Activated CD4-positive, alpha-beta T cell treated with anti-CD3 and anti-CD28 coated beads, Interleukin-2, amount 10 ng/mL, durations not matched to agents 7 days and 5 days (primary cell): ENCODE results near the gene USP2. TPM values are rescaled to one million over a fixed set of nuclear protein-coding genes. Genes with fewer than 3 reads are reported as not detected.

Experiments
- CTCF ChIA-PET: fragments of 350-600 bp; sonication (Branson Sonifier 250); formaldehyde crosslinking; loops from one replicate; lab custom pipeline; 2021; ENCODE audit warnings: antibody characterized with exemption; lab: Charles Lee
- POLR2A ChIA-PET: fragments of 350-600 bp; sonication (Branson Sonifier 250); formaldehyde crosslinking; loops from one replicate; lab custom pipeline; 2021; ENCODE audit warnings: antibody characterized with exemption; lab: Charles Lee
- DNase-seq: peaks from one replicate; pipeline ENCODE4 v3.0.0-alpha.2; 2020
- H3K27ac Mint-ChIP-seq: one replicate; pipeline ENCODE4 v1.8.0; 2021; ENCODE audit warnings: mild to moderate bottlenecking, moderate library complexity, mixed read lengths
- H3K27me3 Mint-ChIP-seq: one replicate; pipeline ENCODE4 v1.8.0; 2021; ENCODE audit warnings: mixed read lengths
- H3K36me3 Mint-ChIP-seq: one replicate; pipeline ENCODE4 v1.8.0; 2021; ENCODE audit warnings: low read depth, mixed read lengths
- H3K4me1 Mint-ChIP-seq: one replicate; pipeline ENCODE4 v1.8.0; 2021; ENCODE audit warnings: mixed read lengths
- H3K4me3 Mint-ChIP-seq: one replicate; pipeline ENCODE4 v1.8.0; 2021; ENCODE audit warnings: mild to moderate bottlenecking, moderate library complexity, mixed read lengths
- H3K9me3 Mint-ChIP-seq: one replicate; pipeline ENCODE4 v1.8.0; 2021; ENCODE audit warnings: mixed read lengths
- total RNA-seq, 2 experiments: library from RNA; stranded (reverse); gene quantifications; one replicate each; pipeline ENCODE4 v1.2.3, GENCODE V29; 2021

Gene USP2
- total RNA-seq, 2 experiments from 2014 or later: 0.17 to 0.22 TPM

- H3K9me3 Mint-ChIP-seq: no peaks in the 10 kb centered on the region
- no peaks in the 10 kb centered on the region for H3K36me3 Mint-ChIP-seq
- H3K27me3 Mint-ChIP-seq: no peaks in the 10 kb centered on the region
- CTCF ChIA-PET: interaction anchor here (1.0 to 11.3 kb wide), 9 partner anchors 8 to 101 kb away, joined by 3 to 99 read pairs (median 5); partner anchors contain the start of gene USP2
- H3K27ac Mint-ChIP-seq: no peak overlapping the region
- DNase-seq: no peak
- POLR2A ChIA-PET: no interaction called here
- peaks cover 10% of the 10 kb centered on the region for H3K4me1 Mint-ChIP-seq
- H3K4me3 Mint-ChIP-seq: no peak overlapping the region
These were observed 8.2 kb downstream of the USP2 start for GRCh38 chr11:119373059-119373920.

DNA sequence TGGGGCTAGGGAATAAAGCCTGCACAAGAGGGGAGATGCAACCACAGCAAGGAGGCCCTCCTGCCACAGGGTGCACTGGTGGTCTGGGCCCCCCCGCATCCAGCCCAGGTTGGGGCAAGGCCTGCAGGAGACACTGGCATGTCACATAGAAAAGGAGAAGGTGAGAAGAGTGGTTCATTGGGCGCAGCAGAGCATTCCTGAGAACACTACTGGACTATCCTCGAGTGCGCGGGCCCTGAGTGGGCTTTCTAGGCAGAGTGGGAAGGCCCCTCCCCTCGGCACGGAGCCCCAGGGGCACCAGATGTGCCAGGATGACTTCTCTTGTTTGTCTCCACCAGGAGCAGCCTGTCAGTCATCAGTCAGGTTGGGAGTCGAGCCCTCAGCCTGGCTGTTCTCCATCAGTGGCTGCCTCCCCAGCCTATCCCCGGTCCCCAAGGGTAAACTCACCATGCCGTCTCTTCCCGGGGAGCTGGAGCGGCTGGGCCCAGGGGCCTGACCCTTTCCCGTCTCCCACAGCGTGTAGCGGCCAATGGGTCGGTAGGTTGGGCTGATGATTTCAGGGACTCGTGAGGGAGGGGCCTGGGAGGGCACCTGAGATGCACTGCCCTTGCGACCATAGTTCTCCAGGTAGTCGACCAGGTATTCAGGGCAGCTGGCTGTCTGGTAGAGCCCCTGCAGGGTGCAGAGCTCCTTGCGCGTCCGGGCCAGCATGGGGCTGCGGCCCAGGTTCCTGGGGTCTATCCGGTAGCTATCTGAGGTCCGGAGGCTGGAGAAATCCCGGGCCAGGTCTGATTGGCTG is 9.0 kb downstream of the USP2 start:
- ChIA-PET CTCF (interaction anchor here (1.4 to 11.3 kb wide), 4 partner anchors 8 to 49 kb away, joined by 3 to 99 read pairs (median 6); partner anchors contain the start of gene USP2), POLR2A (no interaction called here)
- DNase-seq: no peak
- H3K4me3 Mint-ChIP-seq: no peak overlapping the region
- H3K4me1 Mint-ChIP-seq: peaks cover 10% of the 10 kb centered on the region
- no peaks in the 10 kb centered on the region for H3K27me3 Mint-ChIP-seq
- no peaks in the 10 kb centered on the region for H3K36me3 Mint-ChIP-seq
- H3K9me3 Mint-ChIP-seq: no peaks in the 10 kb centered on the region
- H3K27ac Mint-ChIP-seq: no peak overlapping the region

DNA sequence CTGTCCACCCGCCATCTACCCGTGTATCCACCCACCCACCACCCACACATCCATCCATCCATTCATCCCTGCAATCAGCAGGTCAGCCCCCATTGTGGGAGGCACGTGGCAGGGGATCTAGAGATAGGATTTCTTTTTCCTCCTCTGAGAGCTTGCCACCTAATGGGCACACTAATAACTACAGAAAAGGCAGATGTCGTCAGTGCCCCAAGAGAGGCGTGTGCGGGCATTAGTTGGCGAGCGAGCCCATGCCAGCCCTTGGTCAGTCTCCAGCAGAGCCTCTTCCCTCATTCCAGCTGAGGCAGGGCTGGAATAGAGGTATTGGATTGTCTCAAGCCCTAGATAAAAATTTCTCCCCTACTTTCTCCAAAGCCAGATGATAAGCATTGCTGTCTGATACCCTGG is 9.7 kb downstream of the USP2 start:
- H3K9me3 Mint-ChIP-seq: no peaks in the 10 kb centered on the region
- no peak overlapping the region for H3K4me3 Mint-ChIP-seq
- H3K27ac Mint-ChIP-seq: no peak overlapping the region
- no peak for DNase-seq
- ChIA-PET POLR2A (no interaction called here), CTCF (interaction anchor here (0.8 to 11.3 kb wide), 2 partner anchors 9 to 15 kb away, joined by 4 to 99 read pairs; partner anchors contain the start of gene USP2)
- H3K27me3 Mint-ChIP-seq: peaks cover 3% of the 10 kb centered on the region
- H3K4me1 Mint-ChIP-seq: peaks cover 10% of the 10 kb centered on the region
- H3K36me3 Mint-ChIP-seq: no peaks in the 10 kb centered on the region

- Mint-ChIP-seq H3K27ac (no peak overlapping the region), H3K36me3 (no peaks in the 10 kb centered on the region), H3K9me3 (no peaks in the 10 kb centered on the region), H3K27me3 (peaks cover 9% of the 10 kb centered on the region), H3K4me3 (no peak overlapping the region), H3K4me1 (peaks cover 10% of the 10 kb centered on the region)
- DNase-seq: no peak
- CTCF ChIA-PET: interaction anchor here (0.8 to 11.3 kb wide), 5 partner anchors 8 to 27 kb away, joined by 3 to 99 read pairs (median 3); partner anchors contain the start of gene USP2
- POLR2A ChIA-PET: no interaction called here
These were observed 10.4 kb downstream of the USP2 start for GRCh38 chr11:119371067-119371601.

DNA sequence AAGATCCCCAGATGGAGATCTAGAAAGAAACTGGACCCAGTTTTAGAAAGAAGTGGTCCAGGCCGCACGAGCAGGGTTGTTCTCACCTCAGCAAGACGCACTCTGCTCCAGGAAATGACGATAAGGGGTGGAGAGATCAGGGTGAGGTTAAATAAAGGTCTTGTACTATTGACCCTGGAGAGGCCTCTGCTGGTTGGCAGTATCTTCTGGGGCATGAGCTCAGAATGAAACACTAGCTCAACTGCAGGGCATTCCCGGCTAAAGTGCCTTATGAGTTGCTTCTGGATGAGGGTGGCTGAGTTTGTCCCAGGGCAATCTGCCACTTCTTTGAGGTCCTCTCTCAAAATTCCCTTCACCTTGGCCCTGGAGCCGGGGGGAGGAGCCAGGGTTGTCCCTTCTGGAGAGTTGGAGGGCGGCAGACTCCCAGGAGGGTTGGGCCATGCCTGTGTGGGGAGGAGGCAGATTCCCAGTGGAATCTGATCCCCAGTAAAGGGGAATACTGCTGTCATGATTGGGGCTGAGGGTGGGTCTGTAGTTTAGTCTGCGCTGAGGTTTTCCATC is 10.9 kb downstream of the USP2 start:
- CTCF ChIA-PET: interaction anchor here (0.7 to 11.3 kb wide), 7 partner anchors 9 to 27 kb away, joined by 3 to 99 read pairs (median 3); partner anchors contain the start of gene USP2
- DNase-seq: no peak
- Mint-ChIP-seq H3K36me3 (no peaks in the 10 kb centered on the region), H3K4me1 (peaks cover 10% of the 10 kb centered on the region), H3K9me3 (no peaks in the 10 kb centered on the region), H3K27ac (no peak overlapping the region), H3K27me3 (peaks cover 10% of the 10 kb centered on the region), H3K4me3 (no peak overlapping the region)
- POLR2A ChIA-PET: no interaction called here

DNA sequence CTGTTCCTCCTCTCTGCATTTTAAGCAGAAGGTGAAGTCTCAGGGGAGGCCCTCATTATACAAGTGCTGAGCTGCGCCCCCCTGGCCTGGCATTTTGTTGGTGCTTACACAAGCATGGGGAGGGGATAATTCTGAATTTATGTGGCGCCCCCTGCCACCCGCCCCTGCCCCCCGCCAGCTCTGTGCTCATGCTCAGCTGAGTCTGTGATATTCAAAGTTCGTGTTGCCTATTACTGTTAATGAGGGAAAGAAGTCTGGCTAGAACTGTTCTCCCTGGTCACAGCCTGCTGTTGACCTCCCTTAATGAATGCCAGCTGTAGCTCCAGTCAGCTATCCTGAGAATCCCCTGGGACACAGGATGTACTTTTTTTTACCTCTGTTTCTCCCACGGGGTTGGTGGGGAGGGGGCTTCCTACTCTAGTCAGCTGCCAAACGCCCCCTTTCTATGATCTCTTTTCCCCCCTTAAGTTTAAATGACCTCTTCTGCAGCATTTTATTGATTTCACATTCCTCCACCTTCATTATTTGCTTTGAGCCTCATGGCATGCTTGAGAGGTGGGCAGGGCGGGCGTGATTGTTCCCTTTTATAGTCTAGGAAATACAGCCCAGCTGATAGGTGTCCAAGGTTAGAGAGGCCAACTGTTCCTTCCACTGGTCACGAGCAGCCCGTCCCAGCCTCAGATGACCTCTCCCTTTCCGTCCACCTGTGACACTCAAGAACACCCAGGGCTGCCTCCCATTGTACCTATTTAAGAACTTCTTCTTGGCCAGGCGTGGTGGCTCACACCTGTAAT is 12.2 kb downstream of the USP2 start:
- H3K9me3 Mint-ChIP-seq: no peaks in the 10 kb centered on the region
- no peak for DNase-seq
- H3K4me1 Mint-ChIP-seq: peaks cover 15% of the 10 kb centered on the region
- H3K27me3 Mint-ChIP-seq: peaks cover 23% of the 10 kb centered on the region
- H3K36me3 Mint-ChIP-seq: peaks cover 2% of the 10 kb centered on the region
- ChIA-PET CTCF (interaction anchor here (11.3 kb wide), 1 partner anchor 12 kb away, joined by 99 read pairs; no protein-coding TSS in a partner anchor), POLR2A (no interaction called here)
- no peak overlapping the region for H3K4me3 Mint-ChIP-seq
- no peak overlapping the region for H3K27ac Mint-ChIP-seq

DNA sequence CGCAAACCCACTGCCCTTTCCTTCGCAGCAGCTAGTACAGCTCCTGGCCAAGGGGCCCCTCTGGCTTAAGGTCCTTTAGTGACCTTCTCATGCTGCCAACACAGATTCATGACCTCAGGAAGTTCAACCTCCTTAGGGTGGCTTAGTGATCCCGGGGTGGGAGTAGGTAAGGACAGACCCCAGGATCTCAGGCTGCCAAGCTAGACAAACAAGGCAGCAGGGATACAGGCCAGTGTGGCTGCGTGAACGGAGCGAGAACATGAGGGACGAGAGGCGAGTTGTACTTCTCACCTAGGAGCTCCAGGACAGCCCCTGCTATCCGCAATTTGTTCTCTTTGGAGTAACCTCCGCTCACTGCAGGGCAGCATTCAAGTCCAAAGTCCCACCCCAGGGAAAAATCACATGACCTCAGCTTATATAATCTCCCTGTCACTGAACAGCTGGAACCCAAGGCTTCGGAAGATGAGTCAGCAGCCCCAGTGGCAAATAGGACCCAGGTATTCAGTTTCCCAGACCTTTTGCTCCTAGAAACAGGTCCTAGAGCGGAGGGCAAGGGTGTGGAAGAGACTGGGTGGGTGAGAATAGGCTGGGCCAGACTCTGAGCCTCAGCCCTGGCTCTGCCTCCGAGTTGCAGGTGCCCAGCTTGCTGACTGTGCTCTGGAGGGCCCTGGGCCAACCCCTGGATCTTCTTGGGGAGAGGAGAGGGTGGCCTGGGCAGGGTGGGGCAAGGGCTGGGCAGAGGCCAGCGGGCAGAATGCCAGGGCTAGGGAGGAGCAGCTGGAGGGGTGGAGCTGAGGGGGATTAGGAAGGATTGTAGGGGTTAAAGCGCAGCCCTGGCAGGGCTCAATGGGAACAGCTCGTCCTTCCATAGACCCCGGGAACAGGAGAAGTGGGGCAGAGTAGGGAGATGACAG is 13.1 kb downstream of the USP2 start:
- Mint-ChIP-seq H3K36me3 (peaks cover 2% of the 10 kb centered on the region), H3K9me3 (no peaks in the 10 kb centered on the region), H3K27ac (no peak overlapping the region), H3K4me3 (no peak overlapping the region), H3K4me1 (peaks cover 7% of the 10 kb centered on the region), H3K27me3 (peaks cover 24% of the 10 kb centered on the region)
- POLR2A ChIA-PET: no interaction called here
- CTCF ChIA-PET: interaction anchor here (0.6 to 11.3 kb wide), 5 partner anchors 8 to 686 kb away, joined by 3 to 99 read pairs (median 4); partner anchors contain the start of gene USP2
- no peak for DNase-seq

- Mint-ChIP-seq H3K9me3 (no peaks in the 10 kb centered on the region), H3K27ac (no peak overlapping the region), H3K27me3 (peaks cover 29% of the 10 kb centered on the region), H3K36me3 (peaks cover 2% of the 10 kb centered on the region), H3K4me1 (peaks cover 5% of the 10 kb centered on the region), H3K4me3 (no peak overlapping the region)
- ChIA-PET POLR2A (no interaction called here), CTCF (interaction anchor here (0.6 to 11.3 kb wide), 6 partner anchors 8 to 686 kb away, joined by 3 to 99 read pairs (median 4); partner anchors contain the start of gene USP2)
- no peak for DNase-seq
These were observed 13.8 kb downstream of the USP2 start for GRCh38 chr11:119367661-119368120.

DNA sequence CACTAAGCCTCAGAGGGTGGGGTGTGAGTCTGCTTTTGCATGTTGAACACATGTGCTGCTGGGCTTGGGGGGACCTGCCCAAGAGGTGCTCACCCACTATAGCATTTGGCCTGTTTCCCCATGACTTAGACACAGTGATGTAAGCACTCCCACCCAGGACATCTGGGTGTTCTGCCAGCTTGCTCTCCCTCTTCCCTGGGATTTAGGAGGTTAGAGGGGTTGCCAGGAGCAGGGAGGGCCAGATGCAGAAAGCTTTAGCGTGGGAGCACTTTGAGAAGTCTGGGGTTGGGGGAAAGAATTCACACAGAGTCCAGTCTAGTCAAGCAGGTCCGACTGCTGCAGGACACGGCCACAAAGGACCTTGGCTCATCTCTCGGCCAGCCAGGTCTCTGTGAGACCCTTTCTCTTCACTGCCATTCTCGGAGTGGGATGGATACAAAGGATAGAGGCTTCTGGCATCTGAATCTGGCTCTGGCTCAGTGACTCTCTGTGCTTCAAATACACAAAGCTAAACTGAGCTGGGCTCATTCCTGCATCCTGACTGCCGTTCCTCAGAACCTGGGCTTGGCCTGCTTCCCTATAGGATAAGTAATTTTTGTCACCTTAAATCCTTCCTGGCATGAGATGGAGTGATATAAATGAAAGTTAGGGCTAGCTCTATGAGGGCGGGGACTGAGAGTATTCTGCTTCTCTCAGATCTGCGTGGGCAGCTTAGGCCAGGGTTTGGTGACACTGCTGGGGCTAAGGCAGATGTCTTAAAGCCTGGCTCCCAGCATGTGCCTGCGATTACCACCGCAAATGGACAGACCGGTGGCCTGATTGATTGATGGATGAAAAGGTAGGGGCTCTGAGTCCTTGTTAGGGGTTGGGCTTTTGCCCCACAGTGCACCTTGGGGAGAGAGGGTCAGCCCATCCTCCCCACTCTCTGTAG is 14.5 kb downstream of the USP2 start:
- CTCF ChIA-PET: interaction anchor here (0.9 to 11.3 kb wide), 4 partner anchors 9 to 108 kb away, joined by 3 to 99 read pairs (median 4); partner anchors contain the start of gene USP2
- DNase-seq: no peak
- Mint-ChIP-seq H3K36me3 (peaks cover 2% of the 10 kb centered on the region), H3K27me3 (peaks cover 36% of the 10 kb centered on the region), H3K4me1 (peaks cover 5% of the 10 kb centered on the region), H3K9me3 (no peaks in the 10 kb centered on the region), H3K4me3 (no peak overlapping the region), H3K27ac (no peak overlapping the region)
- POLR2A ChIA-PET: no interaction called here

- ChIA-PET CTCF (interaction anchor here (0.9 to 1.8 kb wide), 5 partner anchors 8 to 110 kb away, joined by 3 to 14 read pairs (median 4); no protein-coding TSS in a partner anchor), POLR2A (no interaction called here)
- H3K9me3 Mint-ChIP-seq: no peaks in the 10 kb centered on the region
- H3K27ac Mint-ChIP-seq: no peak overlapping the region
- H3K4me1 Mint-ChIP-seq: peaks cover 5% of the 10 kb centered on the region
- peaks cover 2% of the 10 kb centered on the region for H3K36me3 Mint-ChIP-seq
- H3K4me3 Mint-ChIP-seq: no peak overlapping the region
- no peak for DNase-seq
- peaks cover 37% of the 10 kb centered on the region for H3K27me3 Mint-ChIP-seq
These were observed 16.4 kb downstream of the USP2 start for GRCh38 chr11:119365071-119365591.
